ENCODE results near the gene B3GNT2.
"Not testable (repeated sequence)": the region's sequence is repeated elsewhere in the genome, so short reads cannot be mapped to it uniquely, and the experiment has no call there.

B3GNT2 gene

DNA sequence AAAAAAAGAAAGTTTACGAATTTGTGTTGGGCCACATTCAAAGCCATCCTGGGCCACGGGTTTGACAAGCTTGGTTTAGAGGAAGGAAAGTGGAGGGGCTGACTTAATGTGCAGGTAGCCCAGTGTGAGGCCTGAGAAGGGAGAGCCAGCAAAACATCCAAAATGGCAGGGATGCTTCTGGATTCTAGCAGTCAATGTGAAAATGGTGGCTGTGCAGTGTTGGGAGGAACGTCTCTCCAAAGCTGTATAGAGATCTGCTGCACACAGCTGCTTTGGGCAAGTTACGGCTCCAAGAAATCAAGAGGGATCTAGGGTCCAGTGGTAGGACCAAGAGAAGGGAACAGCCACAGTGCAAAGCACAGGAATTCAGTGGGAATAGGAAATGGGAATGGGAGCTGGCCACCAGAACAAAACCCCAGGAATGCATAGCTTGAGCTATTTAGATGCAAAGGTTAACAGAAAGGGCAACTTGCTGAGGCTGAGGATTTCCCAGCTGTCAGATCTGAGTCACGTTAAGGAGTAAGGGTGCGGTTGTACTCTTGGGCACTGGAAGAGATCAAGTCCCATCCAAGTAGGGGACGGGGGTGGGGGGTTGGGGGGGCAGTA lies 70.6 kb downstream of the B3GNT2 start:
- H3K27ac ChIP-seq = no peak overlapping the region
- no peak for TF ChIP-seq CTCF (conservative IDR thresholded peaks at IDR 0.05)
- no peak for TF ChIP-seq ZFX (IDR thresholded peaks at IDR 0.05)

DNA sequence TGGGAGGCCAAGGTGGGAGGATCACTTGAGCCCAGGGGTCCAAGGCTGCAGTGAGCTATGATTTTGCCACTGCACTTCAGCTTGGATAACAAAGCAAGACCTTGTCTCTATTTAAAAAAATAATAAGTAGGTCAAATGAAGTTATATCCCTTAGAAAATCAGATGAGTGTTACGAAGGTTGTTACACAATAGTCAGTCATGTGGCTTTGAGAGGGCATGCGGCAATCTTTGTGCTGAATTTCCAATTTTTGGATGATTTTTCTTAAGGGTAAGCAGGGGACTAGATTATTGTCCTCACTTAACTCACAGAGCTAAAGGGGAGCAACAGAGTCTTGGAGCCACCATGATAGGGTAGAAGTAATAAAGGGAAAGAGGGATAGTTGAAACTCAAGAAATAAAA lies 71.8 kb downstream of the B3GNT2 start:
- TF ChIP-seq ZFX (IDR thresholded peaks at IDR 0.05) (no peak), CTCF (conservative IDR thresholded peaks at IDR 0.05) (no peak)
- no peak overlapping the region for H3K27ac ChIP-seq

DNA sequence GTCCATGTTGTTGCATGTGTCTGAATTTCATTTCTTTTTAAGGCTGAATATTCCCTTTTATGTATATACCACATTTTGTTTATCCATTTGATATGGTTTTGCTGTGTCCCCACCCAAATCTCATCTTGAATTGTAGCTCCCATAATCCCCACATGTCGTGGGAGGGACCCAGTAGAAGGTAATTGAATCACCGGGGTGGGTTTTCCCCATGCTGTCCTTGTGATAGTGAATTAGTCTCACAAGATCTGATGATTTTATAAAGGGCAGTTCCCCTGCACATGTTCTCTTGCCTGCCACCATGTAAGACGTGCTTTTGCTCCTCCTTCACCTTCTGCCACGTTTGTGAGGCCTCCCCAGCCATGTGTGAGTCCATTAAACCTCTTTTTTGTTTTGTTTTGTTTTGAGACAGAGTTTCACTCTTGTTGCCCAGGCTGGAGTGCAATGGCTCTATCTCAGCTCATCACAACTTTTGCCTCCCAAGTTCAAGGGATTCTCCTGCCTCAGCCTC lies 72.8 kb downstream of the B3GNT2 start:
- not testable (repeated sequence) for H3K27ac ChIP-seq

GRCh38 chr2:62270728-62271127 lies 74.8 kb downstream of the B3GNT2 start:
- no peak overlapping the region for H3K27ac ChIP-seq
- no peak for TF ChIP-seq ZFX (IDR thresholded peaks at IDR 0.05)
- TF ChIP-seq CTCF (conservative IDR thresholded peaks at IDR 0.05) = no peak

Measured in C4-2B (cell line).